ENCODE data around the gene PIK3R1.
A peak's percentile ranks its signal among the peaks of the same experiment; 100 is the strongest.

PIK3R1 gene

GRCh38 chr5:68303038-68303738, 87.6 kb downstream of the PIK3R1 start:
- no peak for DNase-seq

DNA sequence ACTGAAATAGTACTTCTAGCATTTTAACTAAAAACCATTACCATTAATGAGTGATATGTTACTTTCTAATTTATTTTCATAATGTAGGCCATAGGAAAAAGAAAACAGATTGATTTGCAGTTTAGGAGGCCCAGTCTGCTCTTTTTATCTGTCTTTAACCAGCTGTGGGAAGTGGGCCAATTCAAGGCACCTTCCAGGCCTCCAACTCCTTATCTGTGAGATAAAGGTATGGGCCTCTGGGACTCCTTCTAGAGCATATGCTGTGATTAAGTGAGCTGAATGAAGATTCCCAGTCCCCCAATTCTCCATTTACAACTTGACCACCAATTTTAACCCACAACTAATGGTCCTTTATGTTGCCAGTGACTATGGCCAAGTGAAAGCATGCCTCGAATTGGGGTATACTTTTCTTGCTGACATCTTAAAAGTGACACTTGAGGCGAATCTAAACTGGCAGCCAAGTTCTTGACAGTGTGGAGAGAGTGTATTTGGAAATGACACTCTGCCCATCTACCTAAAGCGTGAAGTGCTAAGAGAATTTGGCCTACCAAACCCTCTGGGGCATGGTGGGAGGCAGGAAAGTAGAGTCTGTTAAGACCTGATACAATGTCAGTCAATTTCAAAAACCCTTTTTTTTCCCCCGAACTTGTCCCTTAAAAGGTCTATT, 88.3 kb downstream of the PIK3R1 start:
- DNase-seq = peak; percentile 84

DNA sequence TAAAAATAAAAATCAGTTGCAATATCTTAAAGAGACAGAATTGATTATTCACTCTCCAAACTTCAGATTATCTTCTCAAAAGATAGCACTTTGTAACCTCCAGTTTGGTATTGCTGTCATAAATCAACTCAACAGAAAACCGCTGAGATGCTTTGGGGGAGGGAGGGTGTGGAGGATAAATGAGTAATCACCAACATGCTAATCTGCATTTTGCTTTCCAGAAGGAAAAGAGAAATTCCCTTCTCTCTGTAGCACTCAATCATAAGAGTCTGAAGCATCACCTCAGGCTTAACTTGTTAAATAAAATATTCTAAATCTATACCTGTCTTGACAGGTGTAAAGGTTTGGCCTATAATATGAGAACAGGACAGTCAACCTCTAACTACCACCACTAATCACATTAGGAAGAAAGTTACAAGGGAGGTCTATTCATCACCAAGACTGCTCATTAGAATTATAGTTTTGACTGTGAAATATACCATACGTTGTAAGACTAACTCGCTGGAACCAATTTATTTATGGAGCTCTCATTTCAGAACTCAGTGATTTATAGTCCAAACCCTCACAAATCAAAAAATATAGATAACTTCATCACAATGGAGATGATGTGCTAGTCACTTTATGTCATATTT, 89.0 kb downstream of the PIK3R1 start:
- DNase-seq = peak; percentile 26

GRCh38 chr5:68305223-68305870, 89.8 kb downstream of the PIK3R1 start:
- DNase-seq = no peak

- DNase-seq = no peak
These were observed 90.9 kb downstream of the PIK3R1 start for GRCh38 chr5:68306361-68307014.

DNA sequence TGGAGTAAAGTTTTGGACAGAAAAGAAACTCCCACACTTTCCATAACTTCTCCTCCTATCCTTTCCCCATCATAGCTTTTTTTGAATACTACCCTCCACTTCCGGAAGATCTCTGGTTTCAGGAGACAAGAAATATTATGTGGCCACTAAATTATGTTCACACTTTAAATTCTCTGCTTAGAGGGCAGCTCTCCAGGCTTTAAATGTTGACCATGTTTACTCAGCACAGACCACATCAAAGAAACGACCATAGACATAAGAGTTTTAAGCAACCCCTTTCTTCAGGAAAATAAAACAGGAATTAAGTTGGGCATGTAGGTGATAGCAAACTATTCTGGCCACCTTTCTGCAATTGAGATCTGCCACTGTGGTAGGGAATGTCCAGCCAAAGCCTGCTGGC, 97.8 kb downstream of the PIK3R1 start:
- no peak for DNase-seq

DNA sequence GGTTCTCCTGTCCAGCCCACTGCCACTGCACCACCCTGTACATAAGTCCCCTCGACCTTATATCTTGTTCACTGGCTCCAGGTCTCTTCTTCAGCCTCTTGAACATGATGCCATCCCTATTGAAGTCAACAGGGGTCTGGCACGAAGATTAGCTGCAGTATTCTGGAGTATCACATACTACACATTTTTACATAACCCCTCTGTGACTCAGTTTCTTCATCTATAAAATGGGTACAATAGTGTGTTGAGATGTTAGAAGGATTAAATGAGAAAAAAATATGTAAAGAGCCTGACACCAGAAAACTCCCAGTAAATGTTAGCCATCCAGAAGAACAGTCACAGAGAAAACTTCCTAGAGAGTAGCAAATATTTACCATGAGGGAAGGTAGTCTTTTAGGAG, 98.9 kb downstream of the PIK3R1 start:
- DNase-seq = no peak

DNA sequence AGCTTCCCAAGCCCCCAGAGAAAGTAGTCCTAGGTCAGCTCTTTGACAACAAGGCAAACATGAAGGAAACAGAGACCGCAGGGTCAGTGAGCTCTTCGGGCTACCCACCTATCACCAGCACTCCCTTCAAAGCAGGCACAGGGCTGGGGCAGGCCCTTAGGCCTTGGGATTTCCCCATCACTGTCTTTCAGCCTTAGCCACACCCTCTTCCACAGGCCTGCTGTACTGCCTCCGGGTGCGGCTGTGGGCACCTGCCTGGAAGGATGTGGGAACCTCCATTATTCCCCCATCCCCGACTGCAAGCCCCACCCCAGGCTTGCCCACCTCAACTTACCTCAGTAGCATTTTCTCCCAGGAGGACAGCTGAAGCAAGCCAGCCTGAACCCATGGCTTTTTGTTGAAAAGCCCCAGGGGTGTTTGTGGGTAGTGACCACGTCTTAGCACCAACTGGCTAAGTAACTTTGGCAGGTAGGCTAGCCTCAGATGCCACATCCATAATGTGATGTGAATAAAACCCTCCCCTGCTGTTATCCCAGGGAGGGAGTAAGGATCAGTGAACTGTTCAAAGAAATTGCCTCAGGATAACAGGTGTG, 100.2 kb downstream of the PIK3R1 start:
- no peak for DNase-seq

GRCh38 chr5:68316469-68316868, 100.9 kb downstream of the PIK3R1 start:
- DNase-seq = peak; percentile 59

DNA sequence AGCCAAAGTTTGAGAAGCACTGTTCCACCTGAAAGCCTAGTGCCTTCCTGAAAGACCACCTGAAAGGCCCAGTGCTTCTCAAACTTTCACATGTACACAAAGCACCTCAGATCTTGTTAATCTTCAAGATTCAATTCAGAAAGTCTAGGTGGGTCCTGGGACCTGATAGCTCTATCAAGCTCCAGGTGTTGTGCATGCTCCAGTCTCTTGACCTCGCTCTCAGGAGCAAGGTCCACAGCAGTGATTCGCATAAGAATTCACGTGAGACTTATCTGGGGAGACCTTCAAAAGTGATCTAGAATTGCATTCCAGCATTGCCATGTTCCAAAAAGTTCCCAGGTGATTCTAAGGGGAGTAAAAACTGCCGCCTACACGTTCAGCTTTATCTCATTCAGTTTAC, 102.1 kb downstream of the PIK3R1 start:
- no peak for DNase-seq

- DNase-seq = no peak
These were observed 103.6 kb downstream of the PIK3R1 start for GRCh38 chr5:68318955-68319705.

DNA sequence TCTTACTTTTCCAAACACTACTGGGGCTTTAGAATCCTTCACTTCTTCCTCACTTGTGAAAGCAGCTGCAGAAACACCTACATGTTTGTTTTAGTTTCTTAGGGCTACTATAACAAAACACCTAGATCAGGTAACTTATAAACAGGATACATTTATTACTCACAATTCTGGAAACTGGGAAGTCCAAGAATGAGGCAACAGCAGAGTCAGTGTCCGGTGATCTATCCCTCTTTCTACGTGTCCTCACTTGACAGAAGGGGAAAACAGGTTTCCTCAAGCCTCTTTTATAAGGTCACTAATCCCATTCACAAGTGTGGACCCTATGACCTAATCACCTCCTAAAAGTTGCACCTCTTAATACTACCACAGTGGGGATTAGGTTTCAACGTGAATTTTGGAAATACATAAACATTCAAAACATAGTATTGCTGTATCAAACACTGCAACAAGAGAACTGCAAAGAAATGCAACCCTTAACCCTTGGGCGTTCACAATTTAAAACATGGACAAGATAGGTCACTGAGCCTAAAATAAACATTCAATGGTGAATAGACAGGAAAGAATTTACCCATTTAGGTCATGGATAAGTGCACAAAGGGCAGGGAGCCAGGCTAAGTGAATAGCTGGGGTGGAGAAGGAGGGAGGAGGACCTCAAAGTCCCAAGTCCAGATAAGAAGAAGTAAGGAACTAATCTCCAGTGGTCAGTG, 104.3 kb downstream of the PIK3R1 start:
- peak; percentile 40 for DNase-seq

- DNase-seq = no peak
These were observed 104.9 kb downstream of the PIK3R1 start for GRCh38 chr5:68320413-68320986.

- peak; percentile 59 for DNase-seq
These were observed 109.6 kb downstream of the PIK3R1 start for GRCh38 chr5:68325065-68325580.

- peak; percentile 53 for DNase-seq
These were observed 114.1 kb downstream of the PIK3R1 start for GRCh38 chr5:68329554-68330255.

- DNase-seq = no peak
These were observed 115.0 kb downstream of the PIK3R1 start for GRCh38 chr5:68330574-68330973.

DNA sequence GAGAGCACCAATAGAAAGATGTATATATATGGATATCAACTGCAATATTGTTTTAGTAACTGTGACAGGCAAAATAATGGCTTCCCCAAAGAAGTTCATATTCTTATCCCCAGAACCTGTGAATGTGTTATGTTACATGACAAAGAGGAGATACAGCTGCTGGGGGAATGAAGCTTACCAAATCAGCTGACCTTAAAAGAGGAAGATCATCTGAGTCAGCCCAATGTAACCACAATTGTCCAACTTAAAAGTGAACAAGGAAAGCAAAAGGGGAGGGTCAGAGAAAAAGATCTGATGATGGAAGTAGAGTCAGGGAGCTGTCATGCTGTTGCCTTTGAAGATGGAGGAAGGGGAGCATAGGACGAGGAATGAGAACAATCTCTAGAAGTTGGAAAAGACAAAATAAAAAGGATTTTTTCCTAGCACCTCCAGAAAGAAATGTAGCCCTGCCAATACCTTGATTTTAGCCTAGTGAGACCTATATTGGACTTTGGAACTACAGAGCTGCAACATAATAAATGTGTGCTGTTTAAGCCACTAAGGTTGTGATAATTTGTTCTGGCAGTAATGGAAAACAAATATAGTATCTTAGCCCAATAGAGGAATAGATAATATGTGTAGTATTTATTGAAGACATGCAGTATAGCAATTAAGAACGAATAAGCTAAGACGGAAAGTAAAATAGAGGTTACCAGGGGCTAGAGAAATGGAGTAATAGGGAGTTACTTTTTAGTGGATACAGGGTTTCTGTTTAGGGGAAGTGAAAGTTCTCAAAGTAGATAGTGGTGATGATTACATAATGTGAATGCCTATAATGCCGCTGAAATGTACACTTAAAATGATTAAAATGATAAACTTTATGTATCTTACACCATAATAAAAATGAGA, 115.9 kb downstream of the PIK3R1 start:
- DNase-seq = peak; percentile 85

GRCh38 chr5:68332080-68332451, 116.5 kb downstream of the PIK3R1 start:
- DNase-seq = no peak

- no peak for DNase-seq
These were observed 117.0 kb downstream of the PIK3R1 start for GRCh38 chr5:68332556-68332955.
